Lower lobe of right lung (tissue), 2 donors: ENCODE measurements around the gene LOX. TPM values are rescaled to one million over a fixed set of nuclear protein-coding genes. Genes with fewer than 3 reads are reported as not detected.

ENCODE experiments used
- ATAC-seq, 2 donors: fragments of 200-7000 bp; cut with Tn5 transposase; one replicate each; pipeline ENCODE4 v1.9.1; 2020 to 2022; ENCODE audit warnings: mild to moderate bottlenecking in 2 of 2, moderate library complexity in 2 of 2
- DNase-seq: peaks from one replicate; pipeline ENCODE4 v3.0.0-alpha.2; 2020
- H3K27ac ChIP-seq: fragments of 200-600 bp; one replicate; pipeline ENCODE4 v1.8.0; 2022
- H3K27me3 ChIP-seq: fragments of 200-600 bp; one replicate; pipeline ENCODE4 v1.8.0; 2022; ENCODE audit warnings: low read depth
- H3K36me3 ChIP-seq: fragments of 200-600 bp; one replicate; pipeline ENCODE4 v1.8.0; 2022; ENCODE audit warnings: mild to moderate bottlenecking
- H3K4me1 ChIP-seq: fragments of 200-600 bp; one replicate; pipeline ENCODE4 v1.8.0; 2022
- H3K4me3 ChIP-seq: fragments of 200-600 bp; one replicate; pipeline ENCODE4 v1.8.0; 2022; ENCODE audit warnings: mild to moderate bottlenecking
- H3K9me3 ChIP-seq: fragments of 200-600 bp; one replicate; pipeline ENCODE4 v1.8.0; 2022
- intact Hi-C: fragments of 100-400 bp; cut with DNase I; formaldehyde crosslinking; loops from one replicate; pipeline ENCODE4 v1.11.0; 2022
- total RNA-seq: library from RNA; stranded (reverse); fragmentation: NEBNext Ultra II Directional; extraction: Animal tissue kit (Norgen Biotek cat#: 25700); gene quantifications from one replicate; pipeline ENCODE4 v1.2.1, GENCODE V29; 2021
- TF ChIP-seq, protein P1 (sequence below): fragments of 200-600 bp; IDR thresholded peaks from one replicate; pipeline ENCODE4 v1.8.0; 2022; ENCODE audit warnings: antibody characterized with exemption, mild to moderate bottlenecking
- donor health status: DM: no; HTN: yes; CAD: no; lungs with severe emphysema.

The LOX gene
- total RNA-seq, 1 donor from 2014 or later: 16.2 TPM

DNA sequence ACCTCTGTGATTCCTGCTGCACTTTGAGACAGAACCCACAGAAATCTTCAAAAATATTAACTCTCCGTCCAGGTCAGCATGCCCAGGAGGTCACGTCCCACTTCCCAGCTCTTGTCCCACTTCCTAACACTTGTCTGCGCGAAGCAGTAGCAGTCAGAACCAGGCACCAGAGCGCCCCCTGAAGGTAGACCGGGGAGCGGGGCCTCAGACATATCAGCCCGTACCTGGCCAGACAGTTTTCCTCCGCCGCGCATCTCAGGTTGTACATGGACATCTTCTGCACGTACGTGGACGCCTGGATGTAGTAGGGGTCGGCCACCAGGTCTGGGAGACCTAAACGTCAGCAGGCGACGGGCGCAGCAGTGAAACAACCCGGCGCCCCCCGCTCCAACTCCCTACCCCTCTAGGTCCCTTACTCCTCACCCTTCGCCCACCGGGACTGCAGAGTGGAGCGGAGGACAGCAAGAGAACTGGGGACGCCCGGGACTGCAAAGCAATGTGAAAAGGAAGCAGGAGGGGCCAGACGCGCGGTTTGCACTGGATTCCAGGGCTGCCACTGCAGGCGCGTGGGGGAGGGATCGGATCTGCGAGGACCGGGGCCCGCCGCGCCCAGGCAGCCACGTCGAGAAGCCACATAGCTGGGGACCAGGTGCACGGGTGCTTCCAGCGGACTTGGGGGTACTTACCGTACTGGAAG lies 1.2 kb downstream of the LOX start:
- ATAC-seq (peak; percentile 84 to 86), DNase-seq (peak; percentile 79)
- Histone ChIP-seq H3K27me3 (peaks cover 16% of the 10 kb centered on the region), H3K4me3 (peak overlapping the region; percentile 65), H3K36me3 (peaks cover 13% of the 10 kb centered on the region), H3K4me1 (peaks cover 25% of the 10 kb centered on the region), H3K9me3 (no peaks in the 10 kb centered on the region), H3K27ac (peak overlapping the region; percentile 59)
- TF ChIP-seq, protein P1, sequence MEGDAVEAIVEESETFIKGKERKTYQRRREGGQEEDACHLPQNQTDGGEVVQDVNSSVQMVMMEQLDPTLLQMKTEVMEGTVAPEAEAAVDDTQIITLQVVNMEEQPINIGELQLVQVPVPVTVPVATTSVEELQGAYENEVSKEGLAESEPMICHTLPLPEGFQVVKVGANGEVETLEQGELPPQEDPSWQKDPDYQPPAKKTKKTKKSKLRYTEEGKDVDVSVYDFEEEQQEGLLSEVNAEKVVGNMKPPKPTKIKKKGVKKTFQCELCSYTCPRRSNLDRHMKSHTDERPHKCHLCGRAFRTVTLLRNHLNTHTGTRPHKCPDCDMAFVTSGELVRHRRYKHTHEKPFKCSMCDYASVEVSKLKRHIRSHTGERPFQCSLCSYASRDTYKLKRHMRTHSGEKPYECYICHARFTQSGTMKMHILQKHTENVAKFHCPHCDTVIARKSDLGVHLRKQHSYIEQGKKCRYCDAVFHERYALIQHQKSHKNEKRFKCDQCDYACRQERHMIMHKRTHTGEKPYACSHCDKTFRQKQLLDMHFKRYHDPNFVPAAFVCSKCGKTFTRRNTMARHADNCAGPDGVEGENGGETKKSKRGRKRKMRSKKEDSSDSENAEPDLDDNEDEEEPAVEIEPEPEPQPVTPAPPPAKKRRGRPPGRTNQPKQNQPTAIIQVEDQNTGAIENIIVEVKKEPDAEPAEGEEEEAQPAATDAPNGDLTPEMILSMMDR: peak; percentile 70
- intact Hi-C loops: no loop called here

GRCh38 chr5:122076050-122076461 lies 2.0 kb downstream of the LOX start:
- Histone ChIP-seq H3K4me3 (peak overlapping the region; percentile 65), H3K27me3 (peaks cover 16% of the 10 kb centered on the region), H3K9me3 (no peaks in the 10 kb centered on the region), H3K36me3 (peaks cover 13% of the 10 kb centered on the region), H3K4me1 (peaks cover 25% of the 10 kb centered on the region), H3K27ac (peak overlapping the region; percentile 59)
- ATAC-seq (no peak), DNase-seq (no peak)
- TF ChIP-seq, protein P1: no peak
- intact Hi-C loops: no loop called here

DNA sequence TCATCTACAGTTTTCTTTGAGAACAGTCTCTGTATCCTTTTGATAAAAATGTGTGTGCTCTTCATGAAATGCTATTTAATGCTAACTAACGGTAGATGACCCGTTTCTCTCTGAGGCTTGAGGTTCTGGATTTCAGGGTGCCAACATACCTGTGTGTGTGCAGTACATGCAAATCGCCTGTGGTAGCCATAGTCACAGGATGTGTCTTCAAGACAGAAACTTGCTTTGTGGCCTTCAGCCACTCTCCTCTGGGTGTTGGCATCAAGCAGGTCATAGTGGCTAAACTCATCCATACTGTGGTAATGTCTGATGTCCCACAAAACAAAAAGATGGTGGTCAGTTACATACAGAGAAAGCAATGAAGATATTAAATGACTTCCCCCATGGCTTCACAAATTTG lies 4.2 kb downstream of the LOX start:
- Histone ChIP-seq H3K4me1 (peaks cover 25% of the 10 kb centered on the region), H3K27me3 (peaks cover 16% of the 10 kb centered on the region), H3K9me3 (no peaks in the 10 kb centered on the region), H3K36me3 (peaks cover 13% of the 10 kb centered on the region), H3K27ac (no peak overlapping the region), H3K4me3 (no peak overlapping the region)
- ATAC-seq (no peak), DNase-seq (no peak)
- intact Hi-C loops: no loop called here
- TF ChIP-seq, protein P1: no peak

DNA sequence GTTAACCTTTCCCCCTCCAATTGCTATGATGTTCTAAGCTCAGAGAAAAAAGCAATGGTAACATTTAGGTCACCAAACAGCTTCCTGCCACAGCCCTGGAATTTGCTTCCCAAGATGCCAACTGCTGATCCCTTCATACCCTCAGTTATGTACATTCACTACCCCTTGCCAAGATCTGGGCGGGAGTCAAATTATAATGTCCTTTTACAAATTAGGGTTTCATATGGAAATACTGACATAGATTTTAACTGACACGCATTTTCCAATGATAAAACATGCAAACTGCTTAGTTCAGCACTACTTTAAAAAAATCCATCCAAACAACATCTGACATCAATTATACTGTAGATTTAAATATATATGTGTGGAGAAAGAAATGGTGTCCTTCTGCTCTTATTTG lies 5.0 kb downstream of the LOX start:
- DNase-seq (no peak), ATAC-seq (no peak)
- H3K9me3 ChIP-seq: no peaks in the 10 kb centered on the region
- H3K27ac ChIP-seq: no peak overlapping the region
- TF ChIP-seq, protein P1: no peak
- H3K4me1 ChIP-seq: peaks cover 16% of the 10 kb centered on the region
- intact Hi-C loops: no loop called here
- peaks cover 12% of the 10 kb centered on the region for H3K27me3 ChIP-seq
- H3K36me3 ChIP-seq: peaks cover 13% of the 10 kb centered on the region
- H3K4me3 ChIP-seq: no peak overlapping the region

DNA sequence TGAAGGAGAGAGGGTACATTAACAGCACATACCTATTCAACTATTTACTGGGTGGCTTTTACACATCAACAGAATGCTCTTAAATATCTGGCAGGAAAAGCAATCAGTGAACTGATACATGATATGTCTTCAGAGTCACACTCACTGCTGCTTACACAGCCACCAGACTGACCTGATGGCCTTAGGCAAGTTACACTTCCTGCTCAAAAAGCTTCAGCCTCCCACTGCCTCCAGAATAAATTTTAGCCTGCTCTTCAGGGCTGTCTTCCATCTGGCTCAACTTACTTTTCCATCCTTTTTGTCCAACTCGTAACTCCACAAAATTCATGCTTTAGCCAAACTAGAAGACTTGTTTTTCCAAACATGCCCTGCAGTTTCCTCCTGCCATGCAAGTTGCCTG lies 10.7 kb downstream of the LOX start:
- H3K27ac ChIP-seq: no peak overlapping the region
- H3K36me3 ChIP-seq: no peaks in the 10 kb centered on the region
- TF ChIP-seq, protein P1: no peak
- intact Hi-C loops: no loop called here
- DNase-seq (no peak), ATAC-seq (no peak)
- H3K27me3 ChIP-seq: no peaks in the 10 kb centered on the region
- no peaks in the 10 kb centered on the region for H3K9me3 ChIP-seq
- H3K4me1 ChIP-seq: no peaks in the 10 kb centered on the region
- H3K4me3 ChIP-seq: no peak overlapping the region
